HG02938 (cell line): Measurements from ENCODE around the gene CEP164.
"Not testable (repeated sequence)": the region's sequence is repeated elsewhere in the genome, so short reads cannot be mapped to it uniquely, and the experiment has no call there.

Source experiments
- ATAC-seq: cut with Tn5 transposase; IDR thresholded peaks from one replicate; pipeline ENCODE4 v1.9.1; 2021; ENCODE audit warnings: mild to moderate bottlenecking, moderate library complexity; ENCODE audit not compliant: unreplicated experiment

The CEP164 gene

DNA sequence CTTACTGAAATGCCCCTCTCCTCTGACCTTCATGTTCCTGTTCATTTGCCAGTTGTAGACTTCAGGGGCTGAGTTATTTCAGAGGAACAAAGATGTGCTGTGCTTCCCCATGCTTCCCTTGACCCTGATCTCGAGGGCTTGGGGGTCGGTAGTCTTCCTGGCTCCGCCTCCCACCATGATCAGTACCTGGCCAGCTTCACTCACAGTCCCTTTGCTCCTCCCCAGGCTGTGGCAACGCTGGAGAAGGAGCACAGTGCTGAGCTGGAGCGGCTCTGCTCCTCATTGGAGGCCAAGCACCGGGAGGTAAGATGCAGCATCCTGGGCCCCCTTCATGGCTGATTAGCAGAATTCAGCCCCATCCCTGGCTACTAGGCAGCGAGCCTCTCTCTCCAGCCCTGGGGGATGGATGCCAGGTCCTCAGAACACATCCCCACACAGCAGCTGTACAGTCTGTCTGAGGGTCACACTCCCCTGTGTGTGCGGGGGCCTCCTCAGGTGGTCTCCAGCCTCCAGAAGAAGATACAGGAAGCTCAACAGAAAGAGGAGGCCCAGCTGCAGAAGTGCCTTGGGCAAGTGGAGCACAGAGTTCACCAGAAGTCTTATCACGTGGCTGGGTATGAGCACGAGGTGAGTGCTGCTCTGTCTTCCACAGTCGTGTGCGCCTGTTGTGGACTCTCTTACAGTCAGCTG lies 64.5 kb downstream of the CEP164 start:
- no peak for ATAC-seq

DNA sequence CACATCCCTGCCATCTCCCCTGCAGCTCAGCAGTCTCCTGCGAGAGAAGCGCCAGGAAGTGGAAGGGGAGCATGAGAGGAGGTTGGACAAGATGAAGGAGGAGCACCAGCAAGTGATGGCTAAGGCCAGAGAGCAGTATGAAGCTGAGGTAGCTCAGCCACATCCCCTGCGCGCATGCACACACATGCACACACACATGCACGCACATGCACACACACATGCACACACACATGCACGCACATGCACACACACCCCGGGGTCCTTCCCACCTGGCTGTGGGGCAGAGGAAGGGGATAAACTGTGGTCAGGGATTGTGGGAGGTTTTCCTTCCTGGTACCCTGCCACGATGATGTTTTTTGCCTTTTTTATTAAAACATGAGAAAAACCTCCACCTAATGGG lies 65.3 kb downstream of the CEP164 start:
- ATAC-seq, result no peak

DNA sequence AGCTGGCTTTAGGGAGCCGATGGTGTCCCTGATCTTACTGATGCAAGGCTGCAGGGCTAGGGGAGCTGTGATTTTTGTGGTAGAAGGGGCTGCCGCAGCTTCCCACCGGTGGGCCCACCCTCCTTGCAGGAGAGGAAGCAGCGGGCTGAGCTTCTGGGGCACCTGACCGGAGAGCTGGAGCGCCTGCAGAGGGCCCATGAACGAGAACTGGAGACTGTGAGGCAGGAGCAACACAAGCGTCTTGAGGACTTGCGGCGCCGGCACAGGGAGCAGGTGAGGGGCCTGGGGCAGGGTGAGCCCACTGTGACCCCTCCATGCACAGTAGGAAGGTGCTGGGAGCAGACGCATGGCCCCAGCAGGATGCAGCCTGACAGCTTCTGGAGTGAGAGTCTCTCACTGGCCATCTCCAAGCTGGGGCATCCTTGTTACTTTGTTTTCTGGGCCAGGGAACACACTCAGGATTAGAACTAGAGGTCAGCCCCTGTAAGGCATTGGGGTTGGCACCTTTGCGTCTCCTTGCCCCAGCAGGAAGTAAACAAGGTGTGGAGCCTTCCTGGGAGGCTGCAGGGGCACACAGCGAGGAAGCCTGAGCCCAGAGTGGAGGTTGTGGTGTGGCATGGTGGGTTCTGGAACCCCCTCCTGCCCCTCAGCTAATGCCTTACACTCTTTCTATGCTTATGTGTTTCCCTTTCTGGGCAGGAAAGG lies 66.7 kb downstream of the CEP164 start:
- ATAC-seq, result no peak

DNA sequence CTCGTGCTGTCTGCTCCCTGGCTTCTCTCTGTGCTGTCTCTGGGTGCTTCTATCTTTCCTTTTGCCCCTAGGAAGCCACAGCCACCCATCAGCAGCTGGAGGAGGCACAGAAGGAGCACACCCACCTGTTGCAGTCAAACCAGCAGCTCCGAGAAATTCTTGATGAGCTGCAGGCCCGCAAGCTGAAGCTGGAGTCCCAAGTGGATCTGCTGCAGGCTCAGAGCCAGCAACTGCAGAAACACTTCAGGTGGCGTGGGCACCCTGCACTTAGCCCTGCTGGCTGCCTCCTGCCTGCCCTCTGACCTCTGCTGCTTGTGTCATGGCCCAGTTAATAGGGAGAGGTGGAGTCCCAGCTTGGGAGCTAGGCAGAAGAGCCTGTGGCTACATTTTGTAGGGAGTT lies 67.8 kb downstream of the CEP164 start:
- ATAC-seq, result no peak

DNA sequence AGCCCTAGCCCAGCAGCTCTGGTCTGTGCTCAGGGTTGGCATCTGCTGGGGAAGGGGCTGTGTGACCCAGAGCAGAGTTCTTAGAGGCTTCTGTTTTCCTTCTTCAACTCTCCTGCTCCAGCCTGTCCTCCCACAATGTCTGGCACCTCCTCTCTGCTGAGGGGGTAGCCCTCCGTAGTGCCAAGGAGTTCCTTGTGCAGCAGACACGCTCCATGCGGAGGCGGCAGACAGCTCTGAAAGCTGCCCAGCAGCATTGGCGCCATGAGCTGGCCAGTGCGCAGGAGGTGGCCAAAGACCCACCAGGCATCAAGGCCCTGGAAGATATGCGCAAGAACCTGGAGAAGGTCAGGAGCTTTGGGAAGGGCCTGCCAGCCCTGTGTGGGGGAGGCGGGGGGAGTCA lies 69.3 kb downstream of the CEP164 start:
- no peak for ATAC-seq

DNA sequence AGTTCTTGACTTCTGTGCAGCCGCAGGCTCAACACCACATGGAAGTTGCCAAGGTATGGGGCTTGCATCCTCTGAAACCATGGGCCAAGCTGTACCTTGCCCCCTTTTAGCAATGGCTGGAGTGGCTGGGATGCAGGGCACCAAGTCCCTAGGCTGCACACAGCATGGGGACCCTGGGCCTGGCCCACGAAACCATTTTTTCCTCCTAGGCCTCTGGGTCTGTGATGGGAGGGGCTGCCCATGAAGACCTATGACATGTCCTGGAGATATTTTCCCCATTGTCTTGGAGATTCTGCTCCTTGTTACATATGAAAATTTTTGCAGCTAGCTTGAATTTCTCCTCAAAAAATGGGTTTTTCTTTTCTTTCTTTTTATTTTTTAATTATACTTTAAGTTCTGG lies 71.0 kb downstream of the CEP164 start:
- ATAC-seq, result not testable (repeated sequence)

DNA sequence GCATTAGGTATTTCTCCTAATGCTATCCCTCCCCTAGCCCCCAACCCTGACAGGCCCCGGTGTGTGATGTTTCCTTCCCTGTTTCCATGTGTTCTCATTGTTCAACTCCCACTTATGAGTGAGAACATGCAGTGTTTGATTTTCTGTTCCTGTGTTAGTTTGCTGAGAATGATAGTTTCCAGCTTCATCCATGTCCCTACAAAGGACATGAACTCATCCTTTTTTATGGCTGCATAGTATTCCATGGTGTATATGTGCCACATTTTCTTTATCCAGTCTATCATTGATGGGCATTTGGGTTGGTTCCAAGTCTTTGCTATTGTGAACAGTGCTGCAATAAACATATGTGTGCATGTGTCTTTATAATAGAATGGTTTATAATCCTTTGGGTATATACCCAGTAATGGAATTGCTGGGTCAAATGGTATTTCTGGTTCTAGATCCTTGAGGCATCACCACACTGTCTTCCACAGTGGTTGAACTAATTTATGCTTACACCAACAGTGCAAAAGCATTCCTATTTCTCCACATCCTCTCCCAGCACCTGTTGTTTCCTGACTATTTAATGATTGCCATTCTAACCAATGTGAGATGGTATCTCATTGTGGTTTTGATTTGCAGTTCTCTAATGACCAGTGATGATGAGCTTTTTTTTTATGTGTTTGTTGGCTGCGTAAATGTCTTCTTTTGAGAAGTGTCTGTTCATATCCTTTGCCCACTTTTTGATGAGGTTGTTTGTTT lies 71.6 kb downstream of the CEP164 start:
- ATAC-seq, result not testable (repeated sequence)

DNA sequence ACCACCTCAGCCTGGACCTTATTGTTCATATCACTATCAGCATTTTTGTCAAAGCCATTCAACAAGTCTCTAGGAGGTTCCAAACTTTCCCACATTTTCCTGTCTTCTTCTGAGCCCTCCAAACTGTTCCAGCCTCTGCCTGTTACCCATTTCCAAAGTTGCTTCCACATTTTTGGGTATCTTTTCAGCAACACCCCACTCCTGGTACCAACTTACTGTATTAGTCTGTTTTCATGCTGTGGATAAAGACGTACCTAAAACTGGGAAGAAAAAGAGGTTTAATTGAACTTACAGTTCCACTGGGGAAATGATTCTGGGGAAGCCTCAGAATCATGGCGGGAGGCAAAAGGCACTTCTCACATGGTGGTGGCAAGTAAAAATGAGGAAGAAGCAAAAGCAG lies 78.2 kb downstream of the CEP164 start:
- not testable (repeated sequence) for ATAC-seq

DNA sequence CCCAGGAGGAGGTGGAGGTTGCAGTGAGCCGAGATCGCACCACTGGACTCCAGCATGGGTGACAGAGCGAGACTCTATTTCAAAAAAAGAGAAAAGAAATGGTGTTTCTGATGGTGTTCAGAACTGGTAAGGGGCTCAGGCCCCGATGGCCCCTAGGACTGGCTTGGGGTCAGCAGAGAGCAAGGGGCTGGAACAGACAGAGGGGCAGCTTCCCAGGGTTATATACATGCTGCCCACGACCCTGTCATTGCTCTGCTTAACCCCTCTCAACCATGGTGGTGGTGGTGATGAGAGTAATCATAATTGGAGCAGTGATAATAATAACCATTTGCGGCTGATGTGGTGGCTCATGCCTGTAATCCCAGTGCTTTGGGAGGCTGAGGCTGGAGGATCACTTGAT lies 79.4 kb downstream of the CEP164 start:
- no peak for ATAC-seq

DNA sequence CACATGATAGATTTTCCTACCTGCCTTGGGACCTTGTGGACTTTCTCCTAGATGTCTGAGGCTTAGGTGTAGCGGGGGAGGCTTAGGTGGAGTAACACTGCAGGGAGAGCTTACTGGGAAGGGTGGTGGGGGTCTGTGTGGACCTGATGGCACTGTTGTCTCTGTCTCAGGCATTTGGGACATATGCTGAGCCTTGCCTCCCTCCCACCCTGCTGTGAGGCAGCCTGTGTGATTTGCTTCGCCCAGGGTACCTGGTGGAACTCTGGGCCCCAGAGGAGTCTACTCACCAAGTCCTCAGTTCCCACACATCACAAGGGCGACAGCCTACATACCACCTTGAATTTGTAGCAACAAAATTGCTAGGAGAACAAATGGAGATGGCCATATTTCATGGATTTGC lies 80.7 kb downstream of the CEP164 start:
- no peak for ATAC-seq

DNA sequence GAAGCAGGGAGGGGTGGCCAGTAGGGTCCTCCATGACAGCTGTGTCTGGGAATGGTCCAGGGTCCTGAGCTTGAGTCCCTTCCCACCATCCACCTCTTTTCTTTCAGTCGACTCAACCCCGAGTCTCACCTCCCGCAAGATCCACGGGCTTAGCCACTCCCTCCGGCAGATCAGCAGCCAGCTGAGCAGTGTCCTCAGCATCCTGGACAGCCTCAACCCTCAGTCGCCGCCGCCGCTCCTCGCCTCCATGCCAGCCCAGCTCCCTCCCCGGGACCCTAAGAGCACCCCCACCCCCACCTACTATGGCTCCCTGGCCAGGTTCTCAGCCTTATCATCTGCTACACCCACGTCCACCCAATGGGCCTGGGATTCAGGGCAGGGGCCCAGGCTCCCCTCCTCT lies 81.9 kb downstream of the CEP164 start:
- ATAC-seq, result no peak

DNA sequence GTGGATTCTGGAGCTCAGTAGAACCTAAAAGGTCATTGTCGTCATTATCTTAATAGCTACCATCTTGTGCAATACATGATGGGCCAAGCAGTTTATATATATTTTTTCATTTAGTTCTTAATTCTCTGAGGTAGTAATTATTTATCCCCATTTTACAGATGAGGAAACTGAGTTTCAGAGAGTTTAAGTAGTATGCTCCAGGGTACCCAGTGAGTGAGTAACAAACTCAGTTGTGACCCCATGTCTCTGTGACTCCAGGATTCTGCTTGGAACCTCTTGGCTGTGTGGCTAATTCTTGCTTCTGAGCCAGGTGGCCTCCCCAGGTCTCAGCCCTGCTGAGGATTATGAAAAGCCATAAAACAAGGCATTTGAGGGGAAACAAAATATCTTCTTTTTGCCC lies 82.6 kb downstream of the CEP164 start:
- ATAC-seq, result no peak

DNA sequence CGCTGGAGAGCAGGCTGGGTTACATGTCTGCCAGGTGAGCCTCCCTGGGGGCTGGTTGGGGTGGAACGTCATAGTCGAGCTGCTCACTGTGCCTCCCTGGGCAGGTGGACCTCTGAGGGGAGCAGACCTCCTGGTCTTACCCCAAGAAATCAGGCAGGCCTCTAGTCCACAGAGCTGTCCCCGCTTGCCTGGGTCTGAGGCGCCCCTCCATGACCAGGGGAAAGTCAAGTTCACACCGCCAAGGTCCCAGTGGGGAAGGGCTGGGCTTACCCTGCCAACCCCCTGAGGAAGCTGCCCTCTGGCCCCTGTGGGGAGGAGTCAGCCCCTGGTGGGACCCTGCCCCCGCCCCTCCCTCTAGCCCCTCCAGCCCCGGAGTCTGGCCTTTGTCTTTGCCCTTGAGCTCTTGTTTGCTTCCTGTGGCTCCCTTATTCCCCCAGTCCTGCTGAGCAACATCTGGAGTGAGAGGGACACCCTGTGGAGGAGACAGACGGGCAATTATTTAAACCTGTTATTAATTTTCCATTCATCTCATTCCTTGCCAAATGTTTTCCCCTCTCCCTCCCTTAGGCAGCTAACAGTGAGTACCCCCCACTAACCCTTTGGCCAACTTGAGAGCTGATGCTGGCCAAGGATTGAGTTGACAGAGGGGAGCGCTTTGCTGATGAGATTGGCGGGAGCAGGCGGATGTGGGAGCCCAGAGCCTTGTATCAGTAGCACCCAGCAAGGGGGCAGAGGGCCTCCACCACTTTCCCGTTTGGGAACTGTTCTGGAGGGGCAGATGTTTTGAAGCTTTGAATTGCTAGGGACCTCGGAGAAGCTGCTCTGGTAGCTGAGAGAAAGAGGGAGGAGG lies 83.4 kb downstream of the CEP164 start:
- ATAC-seq, result no peak

DNA sequence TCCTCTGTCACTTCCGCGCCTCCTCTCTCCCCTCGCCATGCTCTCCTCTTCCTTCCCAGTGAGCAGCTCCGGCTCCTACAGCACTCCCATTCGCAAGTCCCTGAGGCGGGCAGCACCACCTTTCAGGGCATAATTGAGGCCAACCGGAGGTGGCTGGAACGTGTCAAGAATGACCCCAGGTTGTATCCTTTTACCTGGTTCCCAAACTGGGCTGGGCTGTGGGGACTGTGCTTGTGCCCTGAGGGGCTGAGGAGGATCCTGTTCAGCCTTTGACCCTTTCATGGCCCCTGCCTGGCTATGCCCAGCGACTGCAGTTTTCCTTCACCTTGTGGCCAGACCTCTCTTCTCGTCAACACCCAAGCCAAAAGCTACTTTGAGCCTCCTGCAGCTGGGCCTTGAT lies 84.1 kb downstream of the CEP164 start:
- ATAC-seq, result no peak

DNA sequence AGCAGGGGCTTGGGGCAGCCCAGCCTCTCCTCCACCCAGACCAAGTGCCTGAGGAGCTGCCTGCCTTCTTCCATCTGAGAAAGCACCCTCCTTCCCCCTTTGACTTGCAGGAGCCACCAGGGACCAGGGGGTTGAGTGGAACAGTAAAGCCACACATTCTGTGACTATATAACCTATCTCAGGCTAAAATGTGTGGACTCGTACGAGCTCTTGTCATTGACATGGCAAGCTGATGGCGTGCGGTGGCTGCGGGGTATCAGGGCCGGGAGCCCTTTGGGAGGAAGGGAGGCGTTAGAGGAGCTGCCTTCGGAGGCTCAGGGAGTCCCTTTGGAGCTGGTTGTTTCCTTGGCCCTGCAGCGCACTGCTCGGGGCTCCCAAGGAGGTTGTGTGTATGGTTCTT lies 84.5 kb downstream of the CEP164 start:
- no peak for ATAC-seq

DNA sequence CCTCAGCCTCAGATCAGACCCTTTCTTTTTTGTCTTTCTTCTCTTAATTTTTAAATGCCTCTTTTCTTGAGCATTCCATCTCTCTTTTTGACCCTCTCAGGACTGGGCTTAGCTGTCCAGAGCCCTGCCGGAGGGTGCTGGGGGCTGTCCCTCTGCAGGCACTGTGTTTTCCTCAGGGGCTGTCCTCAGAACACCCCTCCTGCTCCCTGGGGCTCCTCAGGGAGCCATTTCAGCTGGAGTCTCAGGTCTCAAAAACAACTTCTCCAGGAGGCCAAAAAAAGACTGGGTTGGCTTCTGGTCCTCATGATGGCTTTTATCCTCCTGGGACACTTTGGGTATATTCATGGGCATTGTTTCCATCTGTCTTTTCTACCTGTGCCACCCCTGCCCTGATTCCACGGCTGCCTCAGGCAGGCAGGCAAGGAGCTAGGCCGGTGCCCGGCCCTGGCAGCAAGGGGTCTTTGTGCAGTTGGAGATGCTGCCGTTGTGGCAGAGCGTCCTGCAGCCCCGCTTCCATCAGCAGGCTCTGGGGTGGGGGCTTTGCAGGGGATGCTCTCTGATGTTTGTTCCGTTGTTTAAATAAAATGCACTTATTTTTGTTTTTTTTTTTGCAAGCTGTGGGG lies 85.1 kb downstream of the CEP164 start:
- no peak for ATAC-seq

DNA sequence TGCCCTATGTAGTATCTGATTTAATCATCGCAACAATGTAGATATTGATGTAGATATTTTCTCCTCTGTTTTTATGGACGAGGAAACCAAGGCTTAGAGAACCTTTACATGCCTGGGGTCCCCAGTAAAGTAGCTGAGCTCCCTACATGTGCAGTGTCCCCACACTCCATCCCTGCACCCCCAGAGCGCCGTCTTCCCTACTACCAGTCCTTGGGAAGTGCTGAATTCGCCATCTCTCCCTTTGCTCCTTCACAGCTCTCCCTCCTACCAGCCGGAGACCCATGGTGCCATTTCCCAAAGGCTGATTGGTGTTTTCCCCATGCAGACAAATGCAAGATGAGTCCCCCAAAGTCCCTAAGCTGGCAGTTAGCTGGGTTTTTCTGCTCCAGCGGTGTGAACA lies 86.0 kb downstream of the CEP164 start:
- ATAC-seq, result no peak

DNA sequence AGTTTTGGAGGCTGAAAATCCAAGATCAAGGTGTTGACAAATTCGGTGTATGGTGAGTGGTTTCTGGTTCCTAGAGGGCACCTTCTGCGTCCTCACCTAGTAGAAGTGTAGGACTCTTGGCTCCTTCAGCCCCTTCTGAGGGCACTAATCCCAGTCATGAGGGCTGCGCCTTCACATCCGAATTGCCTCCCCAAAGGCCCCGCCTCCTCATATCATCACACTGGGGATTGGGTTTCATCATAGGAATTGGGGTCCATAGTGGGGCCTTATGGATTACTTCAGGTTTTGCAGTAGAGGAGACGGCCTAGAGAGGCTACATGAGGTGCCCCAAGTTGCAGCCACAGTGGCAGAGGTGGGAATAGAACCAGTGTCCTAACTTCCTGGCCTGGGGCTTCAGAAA lies 87.1 kb downstream of the CEP164 start:
- no peak for ATAC-seq

DNA sequence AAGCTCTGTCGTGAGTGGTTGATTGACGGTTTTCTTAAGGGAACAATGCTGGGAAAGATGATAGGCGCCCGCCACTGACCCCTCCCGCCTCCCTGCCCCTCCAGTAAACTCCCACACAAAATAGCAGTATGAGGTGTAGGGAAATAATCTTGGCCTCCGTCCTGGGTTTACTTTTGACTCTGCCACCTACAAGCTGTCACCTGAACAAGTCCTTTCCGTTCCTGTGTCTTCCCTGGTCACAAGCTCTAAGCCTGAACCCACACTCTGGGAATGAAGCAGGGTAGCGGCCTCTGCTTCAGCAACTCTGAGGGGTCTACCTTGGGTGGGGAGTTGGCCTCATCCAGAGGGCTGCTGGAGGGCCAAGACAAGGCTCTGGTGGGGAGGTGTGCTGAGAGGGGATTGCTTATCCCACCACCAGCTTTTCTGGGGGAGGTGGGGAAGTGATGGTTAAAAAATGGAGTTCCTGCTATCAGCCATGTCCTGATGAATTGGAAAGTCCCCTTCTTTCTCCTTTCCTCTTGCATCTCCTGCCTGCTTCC lies 87.8 kb downstream of the CEP164 start:
- ATAC-seq, result no peak

DNA sequence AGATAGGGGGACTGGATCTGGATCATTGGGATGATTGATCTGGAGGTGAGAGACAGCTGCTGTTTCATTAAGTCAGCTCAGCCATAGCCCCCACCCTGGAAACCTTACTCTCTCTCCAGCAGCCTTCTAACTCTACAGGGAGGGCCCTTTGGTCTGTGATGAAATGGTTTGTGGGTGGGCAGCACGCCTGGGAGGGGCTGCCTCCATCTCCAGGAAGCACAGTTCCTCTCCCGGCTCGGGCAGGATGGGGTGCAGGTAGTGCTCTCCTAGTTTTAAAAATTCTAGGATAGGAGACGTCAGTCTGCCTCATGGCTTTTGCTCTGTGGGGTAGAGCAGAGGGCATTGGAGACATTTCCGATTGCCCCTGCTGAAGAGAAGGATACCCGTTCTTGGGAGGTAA lies 89.7 kb downstream of the CEP164 start:
- no peak for ATAC-seq
